HG03558 (cell line): Measurements from ENCODE around the gene FBLN1.
"Not testable (repeated sequence)": the region's sequence is repeated elsewhere in the genome, so short reads cannot be mapped to it uniquely, and the experiment has no call there.

Experiments used
- ATAC-seq: cut with Tn5 transposase; IDR thresholded peaks from one replicate; pipeline ENCODE4 v1.9.1; 2021; ENCODE audit warnings: moderate number of reproducible peaks; ENCODE audit not compliant: unreplicated experiment; ENCODE audit errors: extremely low read depth

FBLN1 gene

GRCh38 chr22:45544588-45545170, 42.0 kb downstream of the FBLN1 start:
- ATAC-seq, result no peak

GRCh38 chr22:45546333-45547015, 43.8 kb downstream of the FBLN1 start:
- no peak for ATAC-seq

- ATAC-seq, result no peak
These were observed 44.3 kb downstream of the FBLN1 start for GRCh38 chr22:45547016-45547345.

- no peak for ATAC-seq
These were observed 45.0 kb downstream of the FBLN1 start for GRCh38 chr22:45547731-45548130.

GRCh38 chr22:45548247-45548840, 45.7 kb downstream of the FBLN1 start:
- ATAC-seq, result no peak

GRCh38 chr22:45548991-45549761, 46.5 kb downstream of the FBLN1 start:
- ATAC-seq, result no peak

GRCh38 chr22:45549762-45550378, 47.2 kb downstream of the FBLN1 start:
- no peak for ATAC-seq

GRCh38 chr22:45550416-45550815, 47.7 kb downstream of the FBLN1 start:
- no peak for ATAC-seq

- no peak for ATAC-seq
These were observed 48.2 kb downstream of the FBLN1 start for GRCh38 chr22:45550891-45551290.

GRCh38 chr22:45551310-45552016, 48.8 kb downstream of the FBLN1 start:
- no peak for ATAC-seq

- no peak for ATAC-seq
These were observed 49.3 kb downstream of the FBLN1 start for GRCh38 chr22:45552017-45552411.

- ATAC-seq, result no peak
These were observed 50.1 kb downstream of the FBLN1 start for GRCh38 chr22:45552580-45553350.

- no peak for ATAC-seq
These were observed 50.8 kb downstream of the FBLN1 start for GRCh38 chr22:45553351-45554039.

GRCh38 chr22:45554040-45554406, 51.3 kb downstream of the FBLN1 start:
- ATAC-seq, result no peak

GRCh38 chr22:45554861-45555260, 52.2 kb downstream of the FBLN1 start:
- no peak for ATAC-seq

GRCh38 chr22:45557926-45558325, 55.2 kb downstream of the FBLN1 start:
- ATAC-seq, result not testable (repeated sequence)

GRCh38 chr22:45560092-45560491, 57.4 kb downstream of the FBLN1 start:
- not testable (repeated sequence) for ATAC-seq

- not testable (repeated sequence) for ATAC-seq
These were observed 58.1 kb downstream of the FBLN1 start for GRCh38 chr22:45560761-45561160.

- ATAC-seq, result no peak
These were observed 59.4 kb downstream of the FBLN1 start for GRCh38 chr22:45562102-45562501.
